DOHH2 (cell line): ENCODE results near the gene PPP2R5A.
"Not testable (repeated sequence)": the region's sequence is repeated elsewhere in the genome, so short reads cannot be mapped to it uniquely, and the experiment has no call there.

Source experiments
- H3F3A ChIP-seq: fragments of 200-600 bp; sonication (generic), shearing (Covaris generic); 2 replicates; pipeline ENCODE4 v1.6.0; 2016; ENCODE audit warnings: antibody characterized with exemption, mild to moderate bottlenecking; ENCODE audit not compliant: control insufficient read depth, insufficient read depth
- H3K27ac ChIP-seq: fragments of 200-600 bp; sonication (generic); 2 replicates; pipeline ENCODE4 v1.5.1; 2014; ENCODE audit warnings: low read depth, mild to moderate bottlenecking, low read length, moderate library complexity
- H3K27me3 ChIP-seq: fragments of 200-600 bp; sonication (generic); 2 replicates; pipeline ENCODE4 v1.6.1; 2014; ENCODE audit warnings: mild to moderate bottlenecking, low read length, mixed read lengths; ENCODE audit not compliant: control insufficient read depth
- H3K36me3 ChIP-seq: fragments of 200-600 bp; sonication (generic); 2 replicates; pipeline ENCODE4 v1.6.1; 2014; ENCODE audit warnings: mild to moderate bottlenecking, low read length, moderate library complexity, mixed read lengths; ENCODE audit not compliant: control insufficient read depth
- H3K4me1 ChIP-seq: fragments of 200-600 bp; sonication (generic); 2 replicates; pipeline ENCODE4 v1.6.1; 2014; ENCODE audit warnings: mild to moderate bottlenecking, low read length, mixed read lengths; ENCODE audit not compliant: control insufficient read depth
- H3K4me2 ChIP-seq: fragments of 200-600 bp; sonication (generic); 2 replicates; pipeline ENCODE4 v1.6.0; 2014; ENCODE audit warnings: mild to moderate bottlenecking, low read length, moderate library complexity
- H3K4me3 ChIP-seq: fragments of 200-600 bp; sonication (generic); 2 replicates; pipeline ENCODE4 v1.5.1; 2014; ENCODE audit warnings: mild to moderate bottlenecking, low read length, mixed read lengths
- H3K79me2 ChIP-seq: fragments of 200-600 bp; sonication (generic); 2 replicates; pipeline ENCODE4 v1.6.1; 2014; ENCODE audit warnings: mild to moderate bottlenecking, low read length, mixed read lengths; ENCODE audit not compliant: control insufficient read depth
- H3K9me2 ChIP-seq: fragments of 200-600 bp; sonication (generic); replicated peaks from 2 replicates; pipeline ENCODE4 v1.6.1; 2014; ENCODE audit warnings: mild to moderate bottlenecking, low read length, mixed read lengths; ENCODE audit not compliant: control insufficient read depth
- H3K9me3 ChIP-seq: fragments of 200-600 bp; sonication (generic); 2 replicates; pipeline ENCODE4 v1.6.1; 2014; ENCODE audit warnings: antibody characterized with exemption, low read length, mixed read lengths; ENCODE audit not compliant: control insufficient read depth, insufficient read depth
- H4K20me1 ChIP-seq: fragments of 200-600 bp; sonication (generic); 2 replicates; pipeline ENCODE4 v1.6.0; 2014; ENCODE audit warnings: low read depth, mild to moderate bottlenecking, antibody characterized with exemption, low read length, moderate library complexity; ENCODE audit not compliant: control insufficient read depth, insufficient read depth
- CTCF ChIP-seq: fragments of 200-600 bp; sonication (generic); IDR thresholded peaks from one replicate; pipeline ENCODE4 v1.5.1; 2014; ENCODE audit warnings: antibody characterized with exemption, mild to moderate bottlenecking, low read depth, low read length; ENCODE audit not compliant: poor library complexity, severe bottlenecking
- EZH2phosphoT487 ChIP-seq: fragments of 200-600 bp; sonication (generic); IDR thresholded peaks from 2 replicates; pipeline ENCODE4 v1.6.1; 2017; ENCODE audit warnings: borderline replicate concordance, mild to moderate bottlenecking, antibody characterized with exemption, low read length, moderate library complexity, mixed read lengths

PPP2R5A gene

DNA sequence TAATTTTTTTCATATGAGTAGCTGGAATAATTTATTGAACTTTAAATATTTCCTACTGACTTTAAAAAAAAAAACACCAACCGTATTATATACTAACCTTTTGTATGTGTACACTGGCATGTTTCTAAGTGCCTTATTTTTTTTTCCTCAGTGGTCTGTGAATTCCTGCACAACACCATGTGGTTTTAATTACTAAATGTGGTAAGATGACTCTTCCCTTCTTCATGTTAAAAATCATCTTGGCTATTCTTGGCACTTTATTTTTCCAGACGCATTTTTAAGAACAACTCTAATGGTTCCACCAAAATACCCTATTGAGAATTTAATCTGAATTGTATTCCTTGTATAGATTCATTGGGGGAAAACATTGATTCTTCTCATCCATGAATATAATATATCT, 28.4 kb downstream of the PPP2R5A start:
- Histone ChIP-seq H4K20me1 (0 out of 2 replicates have a peak, but pooled peaks cover 3% of the 10 kb centered on the region), H3K79me2 (peaks cover 73% of the 10 kb centered on the region), H3K9me2 (no peaks in the 10 kb centered on the region), H3K4me2 (no peak overlapping the region), H3F3A (no peaks in the 10 kb centered on the region), H3K9me3 (no peaks in the 10 kb centered on the region), H3K4me1 (no peaks in the 10 kb centered on the region), H3K27me3 (no peaks in the 10 kb centered on the region), H3K36me3 (peaks cover 6% of the 10 kb centered on the region; the same call in 1 of the 2 replicates), H3K27ac (no peak overlapping the region), H3K4me3 (no peak overlapping the region)
- no peak for TF ChIP-seq CTCF
- TF ChIP-seq EZH2phosphoT487 = no peak

- H3F3A ChIP-seq = no peaks in the 10 kb centered on the region
- TF ChIP-seq CTCF (no peak), EZH2phosphoT487 (no peak)
- peaks cover 63% of the 10 kb centered on the region for H3K79me2 ChIP-seq
- no peaks in the 10 kb centered on the region for H3K27me3 ChIP-seq
- no peaks in the 10 kb centered on the region for H3K4me1 ChIP-seq
- H3K36me3 ChIP-seq = 0 out of 2 replicates have a peak, but pooled peaks cover 3% of the 10 kb centered on the region
- 0 out of 2 replicates have a peak, but pooled peaks cover 3% of the 10 kb centered on the region for H4K20me1 ChIP-seq
- H3K9me3 ChIP-seq = no peaks in the 10 kb centered on the region
- H3K9me2 ChIP-seq = no peaks in the 10 kb centered on the region
- H3K27ac ChIP-seq = no peak overlapping the region
- H3K4me2 ChIP-seq = no peak overlapping the region
- H3K4me3 ChIP-seq = no peak overlapping the region
These were observed 30.0 kb downstream of the PPP2R5A start for GRCh38 chr1:212315184-212315583.

GRCh38 chr1:212315907-212316306, 30.7 kb downstream of the PPP2R5A start:
- H4K20me1 ChIP-seq = 0 out of 2 replicates have a peak, but pooled peaks cover 3% of the 10 kb centered on the region
- H3K27ac ChIP-seq = no peak overlapping the region
- no peaks in the 10 kb centered on the region for H3K27me3 ChIP-seq
- H3K9me3 ChIP-seq = no peaks in the 10 kb centered on the region
- H3K4me3 ChIP-seq = no peak overlapping the region
- H3K9me2 ChIP-seq = no peaks in the 10 kb centered on the region
- TF ChIP-seq EZH2phosphoT487 (no peak), CTCF (peak; percentile 41)
- peaks cover 56% of the 10 kb centered on the region for H3K79me2 ChIP-seq
- H3K4me1 ChIP-seq = no peaks in the 10 kb centered on the region
- H3K36me3 ChIP-seq = 0 out of 2 replicates have a peak, but pooled peaks cover 3% of the 10 kb centered on the region
- H3F3A ChIP-seq = no peaks in the 10 kb centered on the region
- no peak overlapping the region for H3K4me2 ChIP-seq

- H3K4me1 ChIP-seq = no peaks in the 10 kb centered on the region
- no peaks in the 10 kb centered on the region for H3K36me3 ChIP-seq
- TF ChIP-seq CTCF (no peak), EZH2phosphoT487 (no peak)
- H3K9me3 ChIP-seq = no peaks in the 10 kb centered on the region
- H3F3A ChIP-seq = no peaks in the 10 kb centered on the region
- H3K27ac ChIP-seq = no peak overlapping the region
- no peaks in the 10 kb centered on the region for H3K9me2 ChIP-seq
- no peaks in the 10 kb centered on the region for H3K27me3 ChIP-seq
- H4K20me1 ChIP-seq = 0 out of 2 replicates have a peak, but pooled peaks cover 3% of the 10 kb centered on the region
- peaks cover 46% of the 10 kb centered on the region for H3K79me2 ChIP-seq
- no peak overlapping the region for H3K4me2 ChIP-seq
- H3K4me3 ChIP-seq = no peak overlapping the region
These were observed 32.7 kb downstream of the PPP2R5A start for GRCh38 chr1:212317916-212318315.

DNA sequence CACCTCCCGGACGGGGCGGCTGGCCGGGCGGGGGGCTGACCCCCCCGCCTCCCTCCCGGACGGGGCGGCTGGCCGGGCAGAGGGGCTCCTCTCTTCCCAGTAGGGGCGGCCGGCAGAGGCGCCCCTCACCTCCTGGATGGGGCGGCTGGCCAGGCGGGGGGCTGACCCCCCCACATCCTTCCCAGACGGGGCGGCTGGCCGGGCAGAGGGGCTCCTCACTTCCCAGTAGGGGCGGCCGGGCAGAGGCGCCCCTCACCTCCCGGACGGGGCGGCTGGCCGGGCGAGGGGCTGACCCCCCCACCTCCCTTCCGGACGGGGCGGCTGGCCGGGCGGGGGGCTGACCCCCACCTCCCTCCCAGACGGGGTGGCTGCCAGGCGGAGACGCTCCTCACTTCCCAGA, 35.8 kb downstream of the PPP2R5A start:
- H3K9me3 ChIP-seq, H3F3A ChIP-seq, H3K27me3 ChIP-seq, H3K4me1 ChIP-seq, H3K4me3 ChIP-seq, H3K27ac ChIP-seq, H3K4me2 ChIP-seq, H3K36me3 ChIP-seq, H4K20me1 ChIP-seq, H3K9me2 ChIP-seq: not testable (repeated sequence)
- H3K79me2 ChIP-seq = peaks cover 30% of the 10 kb centered on the region
